HEK293 (cell line): ENCODE results near the gene CRLF2.
"Not testable (repeated sequence)": the region's sequence is repeated elsewhere in the genome, so short reads cannot be mapped to it uniquely, and the experiment has no call there.

Experiments
- CTCF ChIA-PET: fragments of 350-600 bp; formaldehyde crosslinking; extraction: SDS; loops from one replicate; lab custom pipeline; 2021; ENCODE audit warnings: antibody characterized with exemption; lab: Yijun Ruan, JAX
- POLR2A ChIA-PET: fragments of 300-600 bp; formaldehyde crosslinking; extraction: SDS; loops from one replicate; lab custom pipeline; 2020; ENCODE audit warnings: antibody characterized with exemption, inconsistent platforms; lab: Yijun Ruan, JAX
- H3K27ac ChIP-seq: fragments of 200-500 bp; sonication (Bioruptor generic); 2 replicates; pipeline ENCODE4 v1.5.1; 2014; ENCODE audit warnings: low read depth, low read length, control low read depth, inconsistent platforms; ENCODE audit errors: extremely low read depth
- H3K36me3 ChIP-seq, 2 experiments: fragments of 200-500 bp in 1 of 2; sonication (Bioruptor generic) in 1 of 2; 1 replicate in 1 of 2; 2 replicates in 1 of 2; pipeline ENCODE4 v1.5.1; 2014 to 2017; ENCODE audit warnings: inconsistent platforms in 2 of 2, low read length in 2 of 2; ENCODE audit not compliant: control insufficient read depth in 2 of 2, insufficient read depth in 1 of 2
- H3K4me1 ChIP-seq: fragments of 200-500 bp; sonication (Bioruptor generic); 2 replicates; pipeline ENCODE4 v1.5.1; 2014; ENCODE audit warnings: mild to moderate bottlenecking, low read length, inconsistent platforms; ENCODE audit not compliant: control insufficient read depth, insufficient read depth
- H3K4me3 ChIP-seq: 2 replicates; pipeline ENCODE4 v1.5.1; 2011; ENCODE audit warnings: low read depth, mild to moderate bottlenecking, control low read depth, low read length, moderate library complexity
- H3K9me3 ChIP-seq: fragments of 200-500 bp; sonication (Bioruptor generic); 2 replicates; pipeline ENCODE4 v1.5.1; 2014; ENCODE audit warnings: low read depth, low read length, inconsistent platforms; ENCODE audit not compliant: control insufficient read depth, insufficient read depth
- HOXD13 ChIP-seq: sonication (generic); formaldehyde crosslinking; IDR thresholded peaks from 2 replicates; pipeline ENCODE4 v1.8.0; 2022; ENCODE audit warnings: missing genetic modification reagents, borderline replicate concordance
- OSR2 ChIP-seq: fragments of 450-650 bp; formaldehyde crosslinking; IDR thresholded peaks from 2 replicates; pipeline ENCODE4 v1.5.1; 2016; ENCODE audit warnings: missing biosample characterization, missing genetic modification characterization
- PRDM6 ChIP-seq: fragments of 450-650 bp; formaldehyde crosslinking; IDR thresholded peaks from 2 replicates; pipeline ENCODE4 v1.5.1; 2017; ENCODE audit warnings: missing biosample characterization, missing genetic modification characterization
- YY1 ChIP-seq: fragments of 450-650 bp; formaldehyde crosslinking; IDR thresholded peaks from 2 replicates; pipeline ENCODE4 v1.5.1; 2018; ENCODE audit warnings: missing biosample characterization, missing genetic modification characterization
- ZBTB17 ChIP-seq: fragments of 450-650 bp; formaldehyde crosslinking; IDR thresholded peaks from 2 replicates; pipeline ENCODE4 v1.5.1; 2016; ENCODE audit warnings: missing biosample characterization, missing genetic modification characterization
- ZNF121 ChIP-seq: fragments of 450-650 bp; formaldehyde crosslinking; IDR thresholded peaks from 2 replicates; pipeline ENCODE4 v1.5.1; 2016; ENCODE audit warnings: missing biosample characterization, missing genetic modification characterization
- ZNF311 ChIP-seq: fragments of 450-650 bp; formaldehyde crosslinking; IDR thresholded peaks from 2 replicates; pipeline ENCODE4 v1.5.1; 2017; ENCODE audit warnings: missing biosample characterization, missing genetic modification characterization, borderline replicate concordance
- ZNF513 ChIP-seq: fragments of 450-650 bp; IDR thresholded peaks from 2 replicates; pipeline ENCODE4 v1.5.1; 2018; ENCODE audit warnings: missing biosample characterization, missing genetic modification characterization
- ZNF548 ChIP-seq: fragments of 450-650 bp; formaldehyde crosslinking; IDR thresholded peaks from 2 replicates; pipeline ENCODE4 v1.5.1; 2016; ENCODE audit warnings: missing biosample characterization, missing genetic modification characterization
- ZNF707 ChIP-seq: fragments of 450-650 bp; formaldehyde crosslinking; IDR thresholded peaks from 2 replicates; pipeline ENCODE4 v1.5.1; 2016; ENCODE audit warnings: missing biosample characterization, missing genetic modification characterization
- TF ChIP-seq, protein P1 (sequence below): fragments of 450-650 bp; formaldehyde crosslinking; optimal IDR thresholded peaks from 2 replicates; pipeline ENCODE3; 2016; ENCODE audit warnings: missing biosample characterization, mild to moderate bottlenecking, missing genetic modification characterization
- TF ChIP-seq, protein P2 (sequence below): fragments of 450-650 bp; formaldehyde crosslinking; IDR thresholded peaks from 2 replicates; pipeline ENCODE4 v1.5.1; 2017; ENCODE audit warnings: missing biosample characterization, missing genetic modification characterization
- TF ChIP-seq, protein P3 (sequence below): fragments of 450-650 bp; formaldehyde crosslinking; IDR thresholded peaks from 2 replicates; pipeline ENCODE4 v1.5.1; 2016; ENCODE audit warnings: missing biosample characterization, missing genetic modification characterization

The CRLF2 gene

DNA sequence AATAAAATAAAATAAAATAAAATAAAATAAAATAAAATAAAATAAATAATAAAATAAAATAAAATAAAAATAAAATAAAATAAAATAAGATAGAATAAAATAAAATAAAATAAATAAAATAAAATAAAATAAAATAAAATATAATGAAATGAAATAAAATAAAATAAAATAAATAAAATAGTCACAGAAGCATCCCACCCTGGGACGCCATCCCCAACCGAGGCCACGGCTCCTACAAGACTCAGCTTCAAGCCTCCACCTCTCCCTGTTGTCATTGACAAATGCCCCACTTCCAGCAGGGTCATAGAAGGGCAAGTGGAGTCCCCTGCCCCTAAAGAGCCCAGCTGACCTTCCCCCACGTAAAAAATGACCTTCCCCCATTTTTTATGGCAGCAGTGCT is 30.2 kb downstream of the CRLF2 start (continued):
- TF ChIP-seq ZBTB17 (tag by site-specific recombination) (no peak), ZNF311 (tag by site-specific recombination) (no peak), ZNF707 (tag by site-specific recombination) (no peak), ZNF513 (tag by site-specific recombination) (no peak)
- TF ChIP-seq, protein P1, sequence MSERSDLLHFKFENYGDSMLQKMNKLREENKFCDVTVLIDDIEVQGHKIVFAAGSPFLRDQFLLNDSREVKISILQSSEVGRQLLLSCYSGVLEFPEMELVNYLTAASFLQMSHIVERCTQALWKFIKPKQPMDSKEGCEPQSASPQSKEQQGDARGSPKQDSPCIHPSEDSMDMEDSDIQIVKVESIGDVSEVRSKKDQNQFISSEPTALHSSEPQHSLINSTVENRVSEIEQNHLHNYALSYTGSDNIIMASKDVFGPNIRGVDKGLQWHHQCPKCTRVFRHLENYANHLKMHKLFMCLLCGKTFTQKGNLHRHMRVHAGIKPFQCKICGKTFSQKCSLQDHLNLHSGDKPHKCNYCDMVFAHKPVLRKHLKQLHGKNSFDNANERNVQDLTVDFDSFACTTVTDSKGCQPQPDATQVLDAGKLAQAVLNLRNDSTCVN, result no peak
- TF ChIP-seq, protein P2, sequence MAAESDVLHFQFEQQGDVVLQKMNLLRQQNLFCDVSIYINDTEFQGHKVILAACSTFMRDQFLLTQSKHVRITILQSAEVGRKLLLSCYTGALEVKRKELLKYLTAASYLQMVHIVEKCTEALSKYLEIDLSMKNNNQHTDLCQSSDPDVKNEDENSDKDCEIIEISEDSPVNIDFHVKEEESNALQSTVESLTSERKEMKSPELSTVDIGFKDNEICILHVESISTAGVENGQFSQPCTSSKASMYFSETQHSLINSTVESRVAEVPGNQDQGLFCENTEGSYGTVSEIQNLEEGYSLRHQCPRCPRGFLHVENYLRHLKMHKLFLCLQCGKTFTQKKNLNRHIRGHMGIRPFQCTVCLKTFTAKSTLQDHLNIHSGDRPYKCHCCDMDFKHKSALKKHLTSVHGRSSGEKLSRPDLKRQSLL, result no peak
- TF ChIP-seq, protein P3, sequence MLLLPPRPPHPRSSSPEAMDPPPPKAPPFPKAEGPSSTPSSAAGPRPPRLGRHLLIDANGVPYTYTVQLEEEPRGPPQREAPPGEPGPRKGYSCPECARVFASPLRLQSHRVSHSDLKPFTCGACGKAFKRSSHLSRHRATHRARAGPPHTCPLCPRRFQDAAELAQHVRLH (tag by site-specific recombination), result no peak

GRCh38 chrX:1181661-1182060 is 30.8 kb downstream of the CRLF2 start:
- H3K27ac ChIP-seq, H3K4me1 ChIP-seq, H3K9me3 ChIP-seq, CTCF ChIA-PET, H3K36me3 ChIP-seq, H3K4me3 ChIP-seq, POLR2A ChIA-PET: not testable (repeated sequence)

GRCh38 chrX:1181170-1181569 is 31.3 kb downstream of the CRLF2 start:
- H3K4me1 ChIP-seq, result no peaks in the 10 kb centered on the region
- CTCF ChIA-PET, result no interaction called here
- TF ChIP-seq YY1 (tag by site-specific recombination), result no peak
- TF ChIP-seq, all 188 proteins: peak for 0
- H3K27ac ChIP-seq, result no peak overlapping the region
- no peak overlapping the region for H3K4me3 ChIP-seq
- POLR2A ChIA-PET, result no interaction called here
- H3K36me3 ChIP-seq, result no peaks in the 10 kb centered on the region
- no peaks in the 10 kb centered on the region for H3K9me3 ChIP-seq

DNA sequence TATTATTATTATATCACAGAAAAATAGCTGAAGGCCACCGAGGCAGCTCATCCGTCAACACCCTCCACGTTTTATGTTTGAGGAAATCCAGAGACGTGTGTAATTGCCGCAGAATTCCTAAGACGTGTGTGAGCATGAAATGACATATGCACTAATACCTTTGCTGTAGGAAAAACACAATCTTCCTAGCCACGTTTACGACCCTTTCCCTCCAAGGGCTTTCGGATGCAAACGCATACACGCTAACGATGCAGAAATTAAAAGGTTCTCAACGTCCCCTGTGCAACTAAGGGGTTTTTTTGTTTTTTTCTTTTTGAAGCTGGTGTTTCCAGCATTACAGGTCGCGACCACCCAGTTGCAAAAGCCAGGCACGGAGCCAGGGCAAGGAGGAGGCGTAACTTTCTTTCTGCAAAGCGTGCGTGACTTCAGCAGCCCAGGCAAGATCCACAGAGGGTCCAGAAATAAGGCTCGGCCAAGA is 33.8 kb downstream of the CRLF2 start:
- no peaks in the 10 kb centered on the region for H3K4me1 ChIP-seq
- no peak for TF ChIP-seq ZNF548 (tag by site-specific recombination)
- no peak for TF ChIP-seq OSR2 (tag by site-specific recombination)
- TF ChIP-seq ZNF121, result peak; percentile 49; the same call in 1 of the 2 replicates
- TF ChIP-seq HOXD13 (CRISPR knock-in tag), result 0 out of 2 replicates have a peak, but pooled peaks have one; percentile 16
- TF ChIP-seq PRDM6 (tag by site-specific recombination), result peak; percentile 72
- TF ChIP-seq, all 188 proteins: peak for 3
- H3K9me3 ChIP-seq, result no peaks in the 10 kb centered on the region
- POLR2A ChIA-PET, result no interaction called here
- CTCF ChIA-PET, result no interaction called here
- H3K27ac ChIP-seq, result no peak overlapping the region
- peak overlapping the region; percentile 3; the same call in 1 of the 2 replicates for H3K4me3 ChIP-seq
- H3K36me3 ChIP-seq, result no peaks in the 10 kb centered on the region

DNA sequence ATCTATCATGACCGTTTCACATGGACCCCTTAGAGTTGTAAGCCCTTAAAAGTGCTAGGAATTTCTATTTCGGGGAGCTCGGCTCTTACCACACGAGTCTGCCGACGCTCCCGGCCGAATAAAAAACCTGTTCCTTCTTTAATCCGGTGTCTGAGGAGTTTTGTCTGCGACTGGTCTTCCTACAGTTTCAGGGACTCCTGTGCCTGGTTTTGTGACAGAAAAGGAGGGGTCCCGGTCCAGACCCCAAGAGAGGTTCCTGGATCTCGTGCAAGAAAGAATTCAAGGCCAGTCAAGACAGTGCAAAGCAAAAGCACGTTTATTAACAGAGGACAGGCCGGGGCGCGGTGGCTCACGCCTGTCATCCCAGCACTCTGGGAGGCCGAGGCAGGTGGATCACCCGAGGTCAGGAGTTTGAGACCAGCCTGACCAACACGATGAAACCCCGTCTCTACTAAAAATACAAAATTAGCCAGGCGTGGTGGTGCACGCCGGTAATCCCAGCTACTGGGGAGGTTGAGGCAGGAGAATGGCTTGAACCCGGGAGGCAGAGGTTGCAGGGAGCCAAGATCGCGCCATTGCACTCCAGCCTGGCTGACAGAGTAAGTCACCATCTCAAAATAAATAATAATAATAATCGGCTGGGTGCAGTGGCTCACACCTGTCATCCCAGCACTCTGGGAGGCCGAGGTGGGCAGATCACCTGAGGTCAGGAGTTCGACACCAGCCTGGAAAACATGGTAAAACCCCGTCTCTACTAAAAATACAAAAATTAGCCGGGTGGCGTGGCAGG is 35.7 kb downstream of the CRLF2 start:
- H3K36me3 ChIP-seq, H3K9me3 ChIP-seq, H3K4me1 ChIP-seq, H3K4me3 ChIP-seq, POLR2A ChIA-PET, H3K27ac ChIP-seq, CTCF ChIA-PET: not testable (repeated sequence)

- H3K36me3 ChIP-seq, POLR2A ChIA-PET, H3K9me3 ChIP-seq, H3K4me3 ChIP-seq, H3K27ac ChIP-seq, H3K4me1 ChIP-seq, CTCF ChIA-PET: not testable (repeated sequence)
These were observed 37.6 kb downstream of the CRLF2 start for GRCh38 chrX:1174609-1175545.
